HG03342 (cell line): ENCODE measurements around the gene MYDGF.
"Not testable (repeated sequence)": the region's sequence is repeated elsewhere in the genome, so short reads cannot be mapped to it uniquely, and the experiment has no call there.

Experiments
- ATAC-seq: cut with Tn5 transposase; IDR thresholded peaks from one replicate; pipeline ENCODE4 v1.9.1; 2021; ENCODE audit warnings: mild to moderate bottlenecking, moderate library complexity; ENCODE audit not compliant: unreplicated experiment

MYDGF gene

DNA sequence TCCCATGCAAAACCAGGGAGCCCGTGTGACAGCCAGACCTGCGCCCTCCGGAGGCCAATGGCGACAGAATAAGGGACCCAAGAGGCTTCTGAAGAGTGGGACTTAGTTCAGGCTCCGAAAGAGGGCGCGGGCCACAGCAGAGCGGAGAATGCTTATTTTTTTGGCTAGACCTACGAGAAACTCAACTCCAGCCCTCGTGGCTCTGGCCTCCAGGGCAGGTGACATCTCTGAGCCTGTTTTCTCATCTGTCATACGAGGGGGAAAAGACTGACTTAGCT lies 30.5 kb upstream of the MYDGF start:
- no peak for ATAC-seq

GRCh38 chr19:4699826-4700692 lies 29.9 kb upstream of the MYDGF start:
- ATAC-seq, result no peak

- ATAC-seq, result no peak
Measured at GRCh38 chr19:4697304-4697703, 27.2 kb upstream of the MYDGF start.

DNA sequence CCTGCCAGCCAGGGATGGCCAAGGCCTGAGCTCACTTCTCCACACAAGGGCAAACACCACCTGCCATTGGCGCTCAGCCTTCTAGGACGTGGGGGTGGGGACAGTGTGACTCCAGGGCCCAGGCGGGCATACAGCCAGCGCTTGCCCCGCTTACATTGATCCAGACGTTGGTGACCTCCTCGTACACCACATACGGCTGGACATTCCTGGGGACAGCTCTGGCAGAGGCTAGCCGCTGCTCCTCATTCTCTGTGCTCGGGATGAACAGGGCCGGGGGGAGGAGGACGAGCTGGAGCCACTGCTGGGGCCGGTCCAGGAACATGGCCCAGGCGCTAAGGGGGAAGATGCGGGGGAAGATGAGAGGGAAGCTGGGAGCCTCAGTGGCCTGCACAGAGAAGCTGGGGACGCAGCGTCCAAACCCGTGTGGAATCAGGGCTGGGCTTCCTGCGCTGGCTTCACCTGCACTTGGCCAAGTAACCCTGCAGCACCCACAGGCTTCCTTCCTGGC lies 25.1 kb upstream of the MYDGF start:
- ATAC-seq, result no peak

- ATAC-seq, result no peak
Measured at GRCh38 chr19:4694211-4694987, 24.3 kb upstream of the MYDGF start.

DNA sequence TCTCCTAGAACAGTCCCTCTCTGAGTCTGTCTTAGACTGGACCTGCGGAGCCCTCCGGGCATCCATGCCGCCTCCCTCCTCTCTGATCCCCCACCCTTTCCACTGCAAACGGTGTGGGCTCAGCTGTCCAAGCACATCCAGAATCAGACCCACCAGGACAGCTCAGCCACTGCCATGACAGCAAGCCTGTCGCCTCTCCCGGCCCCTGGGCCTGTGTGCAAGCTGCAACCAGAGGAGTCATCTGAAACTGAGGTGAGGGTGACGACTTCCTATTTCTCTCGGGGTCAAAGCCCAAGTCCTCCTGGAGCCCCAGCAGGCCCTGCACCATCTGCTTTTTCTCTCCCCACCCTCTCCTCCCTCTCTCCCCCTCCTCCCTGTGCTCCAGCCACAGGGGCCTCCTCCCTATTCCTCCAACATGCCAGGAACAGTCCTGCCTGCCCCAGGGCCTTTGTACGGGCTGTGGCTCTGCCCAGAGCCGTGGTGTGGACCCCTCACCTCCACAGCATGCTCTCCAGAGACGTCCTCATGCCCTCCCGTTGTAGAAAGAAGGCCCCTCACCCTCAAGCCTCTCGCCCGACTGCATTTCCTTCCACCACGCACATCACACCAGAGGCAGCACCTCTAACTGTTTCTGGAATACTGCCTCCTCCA lies 23.5 kb upstream of the MYDGF start:
- ATAC-seq, result no peak

- ATAC-seq, result no peak
Measured at GRCh38 chr19:4693078-4693350, 22.9 kb upstream of the MYDGF start.

DNA sequence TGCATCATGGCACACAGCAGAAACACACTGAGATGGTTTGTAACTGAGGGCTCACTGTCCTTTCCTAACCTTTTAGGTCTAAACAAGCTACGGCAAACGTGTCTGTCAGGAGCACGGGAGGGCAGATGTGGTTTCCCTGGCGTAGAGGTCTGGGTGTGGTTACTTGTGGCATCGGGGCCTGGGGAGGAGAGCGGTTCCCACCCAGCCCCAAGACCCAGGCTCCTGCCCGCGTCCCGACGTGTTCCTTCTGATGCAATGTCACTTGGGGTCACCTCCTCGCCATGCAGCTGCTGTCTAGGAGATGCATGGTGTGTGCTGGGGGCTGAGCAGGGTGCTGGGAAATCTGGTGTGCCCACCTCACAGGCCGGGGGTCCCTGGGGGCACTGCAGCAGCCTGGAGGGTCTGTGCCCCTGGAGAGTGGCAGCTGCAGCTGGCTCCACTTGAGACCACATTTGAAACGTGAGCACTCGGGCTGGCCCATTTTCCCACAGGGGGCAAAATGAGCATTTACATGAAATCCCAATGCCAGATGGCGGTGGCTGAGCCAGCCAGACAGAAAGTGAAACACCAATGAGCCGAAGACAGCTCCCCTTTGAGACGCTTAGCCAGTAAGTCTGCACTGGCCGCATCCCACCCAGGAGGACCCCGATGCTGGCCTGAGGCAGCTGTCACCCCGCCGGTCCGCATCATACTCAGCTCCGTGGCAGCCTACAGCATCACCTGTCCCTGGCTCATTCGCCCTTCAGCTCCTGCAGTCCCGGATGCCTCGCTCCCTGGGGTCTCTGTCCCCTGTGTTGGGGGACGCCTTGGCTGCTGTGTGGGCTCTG lies 22.3 kb upstream of the MYDGF start:
- ATAC-seq, result no peak

GRCh38 chr19:4691373-4691772 lies 21.2 kb upstream of the MYDGF start:
- ATAC-seq, result no peak

DNA sequence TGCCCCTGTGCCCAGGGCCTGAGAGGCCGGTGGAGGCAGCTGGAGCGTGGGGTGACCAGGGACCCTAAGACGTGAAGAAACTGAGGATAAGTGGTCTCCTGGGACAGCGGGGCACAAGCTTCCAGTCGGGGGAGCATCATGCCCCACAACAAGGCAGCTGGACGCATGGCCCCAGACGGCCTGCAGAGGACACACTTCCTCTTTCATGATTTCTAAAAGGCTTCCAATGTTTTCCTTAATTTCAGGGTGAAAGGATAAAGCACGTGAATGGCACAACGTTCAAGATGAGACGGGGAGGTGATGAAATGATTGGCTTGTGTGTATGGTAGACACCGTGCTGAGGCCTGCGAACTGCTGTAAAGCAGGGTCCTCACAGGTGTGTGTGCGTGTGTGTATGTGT lies 20.2 kb upstream of the MYDGF start:
- no peak for ATAC-seq

- ATAC-seq, result no peak
Measured at GRCh38 chr19:4689403-4689802, 19.3 kb upstream of the MYDGF start.

- ATAC-seq, result no peak
Measured at GRCh38 chr19:4688587-4688986, 18.4 kb upstream of the MYDGF start.

- ATAC-seq, result no peak
Measured at GRCh38 chr19:4687396-4687795, 17.3 kb upstream of the MYDGF start.

DNA sequence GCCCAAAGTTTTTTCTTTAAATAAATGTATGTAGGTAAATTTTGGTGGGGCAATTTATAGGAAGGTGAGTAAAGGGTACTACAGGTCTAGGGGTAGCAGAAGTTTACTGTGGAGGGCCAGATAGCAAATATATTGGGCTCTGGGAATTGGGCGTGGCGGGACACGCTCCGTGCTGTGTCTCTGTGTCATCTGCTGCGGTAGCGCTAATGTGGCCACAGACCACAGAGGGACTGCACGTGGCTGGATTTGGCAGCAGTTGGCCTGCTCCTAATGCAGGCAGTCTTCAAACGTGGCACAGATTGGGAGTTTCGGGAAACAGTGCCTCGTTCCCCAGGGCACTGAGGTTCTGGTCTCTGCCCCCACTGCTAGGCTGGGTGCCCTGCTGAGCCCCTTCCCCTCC lies 16.6 kb upstream of the MYDGF start:
- no peak for ATAC-seq

- ATAC-seq, result no peak
Measured at GRCh38 chr19:4684312-4685095, 14.4 kb upstream of the MYDGF start.

DNA sequence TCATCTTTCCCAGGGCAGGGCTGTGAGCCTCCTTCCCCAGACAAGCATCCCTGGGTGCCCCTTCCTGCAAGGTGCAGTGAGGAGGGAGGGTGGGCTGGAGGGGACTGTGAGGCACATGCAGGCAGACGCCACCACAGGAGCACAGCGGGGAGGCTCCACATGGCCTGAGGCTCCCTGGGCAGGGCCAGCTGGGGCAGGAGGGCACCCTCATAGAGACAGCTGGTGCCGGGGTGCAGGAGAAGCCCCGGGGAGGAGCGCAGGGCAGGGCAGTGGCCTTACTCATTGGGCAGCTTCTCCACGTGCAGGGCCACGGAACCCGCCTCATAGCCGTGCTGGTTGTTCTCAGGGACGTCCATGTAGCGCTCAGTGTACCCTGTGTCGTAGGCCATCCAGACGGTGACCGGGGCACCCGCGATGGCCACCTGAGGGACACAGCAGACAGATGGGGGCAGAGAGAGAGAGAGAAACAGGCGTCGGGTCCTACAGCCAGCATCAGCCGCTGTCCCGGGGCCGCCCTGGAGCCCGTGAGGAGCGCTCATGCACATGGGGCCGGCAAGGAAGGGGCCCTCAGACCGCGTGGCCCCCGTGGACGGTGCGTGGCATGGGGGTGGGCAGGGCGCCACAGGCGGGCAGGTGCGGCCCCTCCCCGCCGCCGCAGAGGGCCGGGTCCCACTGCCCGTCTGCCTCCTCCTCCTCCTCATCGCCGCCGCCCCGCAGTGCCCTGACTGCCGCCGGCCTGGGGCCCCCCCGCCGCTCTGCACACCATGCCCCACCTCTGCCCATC lies 12.5 kb upstream of the MYDGF start:
- ATAC-seq, result no peak

GRCh38 chr19:4680021-4680420 lies 9.9 kb upstream of the MYDGF start:
- not testable (repeated sequence) for ATAC-seq

DNA sequence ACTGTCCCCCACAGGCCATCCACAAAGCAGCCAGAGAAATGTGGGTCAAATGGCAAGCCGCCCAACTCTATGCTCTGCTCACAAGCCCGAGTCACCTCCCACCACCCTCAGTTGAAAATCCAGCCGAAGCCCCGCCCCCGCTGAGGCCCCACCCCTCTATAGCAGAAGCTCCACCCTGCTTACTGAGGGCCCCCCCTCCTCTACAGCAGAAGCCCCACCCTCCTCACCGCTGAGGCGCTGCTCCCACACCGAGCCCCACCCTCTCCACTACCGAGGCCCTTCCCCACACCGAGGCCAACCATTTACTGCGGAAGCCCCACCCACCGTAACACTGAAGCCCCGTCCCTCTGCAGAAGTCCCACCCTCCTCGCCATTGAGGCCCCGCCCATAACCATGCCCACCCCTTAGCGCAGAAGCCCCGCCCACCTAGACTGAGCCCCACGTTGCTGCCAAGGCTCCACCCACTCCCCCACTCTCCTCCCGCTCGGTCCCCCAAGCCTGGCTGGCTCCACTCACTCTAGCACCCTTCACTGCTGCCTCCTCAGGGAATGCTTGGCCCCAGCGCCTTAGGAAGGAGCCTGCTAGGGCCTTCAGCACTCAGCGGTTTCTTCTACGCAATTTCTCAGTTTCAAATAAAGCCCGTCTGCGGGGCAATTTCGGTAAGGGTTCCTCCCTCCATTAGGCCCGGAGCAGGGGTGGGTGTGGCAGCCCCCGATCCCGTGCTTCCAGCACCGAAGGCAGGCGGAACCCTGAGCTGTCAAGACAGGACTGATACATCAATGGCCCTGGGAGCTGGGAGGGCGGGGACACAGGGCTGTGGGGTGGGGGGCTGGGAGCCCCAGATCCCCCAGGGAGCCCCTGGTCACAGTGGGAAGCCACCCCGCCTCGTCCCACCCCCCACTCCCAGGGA lies 9.0 kb upstream of the MYDGF start:
- no peak for ATAC-seq
